Measurements from ENCODE around the gene SNX30.
A peak's percentile ranks its signal among the peaks of the same experiment; 100 is the strongest.

SNX30 gene

DNA sequence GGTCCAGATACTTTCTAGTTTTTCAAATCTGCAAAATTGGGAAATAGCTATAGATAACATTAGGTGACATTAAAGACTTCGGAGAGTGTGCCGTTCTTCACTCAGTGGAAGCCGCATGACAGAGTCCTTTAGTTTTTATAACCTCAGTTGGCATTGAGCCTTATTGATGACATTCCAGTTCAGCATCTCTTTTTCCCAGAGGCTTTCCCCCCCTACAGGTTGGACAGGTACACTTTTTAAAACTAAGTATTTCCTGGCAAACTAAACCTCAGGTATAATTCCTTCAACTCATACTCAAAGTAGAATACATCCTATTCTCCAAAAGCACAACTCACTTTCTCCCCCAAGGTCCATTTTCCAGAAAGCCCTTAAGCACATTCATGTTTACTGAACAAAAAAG lies 81.4 kb downstream of the SNX30 start:
- no peak for DNase-seq

DNA sequence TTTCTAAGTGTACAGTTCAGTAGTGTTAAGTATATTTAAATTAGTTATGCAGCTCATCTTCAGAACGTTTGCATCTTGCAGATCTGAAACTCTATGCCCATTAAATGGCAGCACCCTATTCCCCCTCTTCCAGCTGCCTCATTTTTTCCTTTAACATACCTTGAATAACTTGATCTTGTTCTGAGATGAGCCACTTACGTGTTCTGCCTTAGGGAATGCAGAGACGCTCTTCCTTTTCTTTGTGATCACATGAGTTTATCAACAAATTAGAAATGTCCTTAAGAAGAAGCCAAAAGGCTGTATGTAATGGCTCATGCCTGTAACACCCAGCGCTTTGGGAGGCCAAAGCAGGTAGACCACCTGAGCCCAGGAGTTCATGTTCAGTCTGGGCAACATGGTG lies 82.5 kb downstream of the SNX30 start:
- DNase-seq, result no peak

- DNase-seq, result no peak
These were observed 85.8 kb downstream of the SNX30 start for GRCh38 chr9:112836394-112836793.

GRCh38 chr9:112838342-112838741 lies 87.8 kb downstream of the SNX30 start:
- DNase-seq, result no peak

DNA sequence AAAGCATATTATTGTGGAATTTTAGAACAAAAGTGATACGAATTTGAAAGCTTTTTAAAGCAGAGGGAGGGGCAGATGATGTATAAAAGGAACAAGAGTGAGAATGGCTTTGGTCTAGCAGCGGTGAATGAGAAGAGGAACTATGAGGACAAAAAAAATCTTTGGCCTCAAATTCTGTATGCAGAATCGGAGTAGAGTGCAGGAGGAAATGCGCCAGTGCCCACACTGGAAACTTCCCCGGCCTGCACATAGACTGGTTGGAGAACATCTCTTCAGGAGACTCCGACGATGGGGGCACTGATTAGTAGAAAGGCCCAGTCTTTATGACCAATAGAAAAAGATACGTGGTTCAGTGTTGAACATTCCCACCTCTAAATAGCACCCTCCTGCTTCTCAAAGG lies 88.8 kb downstream of the SNX30 start:
- peak; percentile 85 for DNase-seq

DNA sequence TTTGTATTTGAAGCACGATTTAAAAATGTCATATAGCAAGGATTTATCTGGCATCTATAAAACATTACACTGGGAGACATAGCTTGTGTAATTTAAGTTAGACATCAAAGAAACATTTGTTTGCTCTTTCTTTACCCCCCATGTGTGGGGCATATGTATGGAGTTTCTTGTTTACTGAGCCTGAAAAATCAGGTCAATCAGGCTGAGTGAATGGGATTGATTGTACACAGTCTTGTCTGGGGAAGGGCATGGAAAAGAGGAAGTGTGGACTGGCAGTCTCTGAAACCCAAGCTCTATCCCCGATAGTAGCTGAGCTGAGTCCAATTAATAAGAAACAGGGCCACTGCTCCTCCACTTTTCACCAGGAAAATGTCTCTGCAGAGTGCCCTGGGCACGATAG lies 90.7 kb downstream of the SNX30 start:
- peak; percentile 41 for DNase-seq

DNA sequence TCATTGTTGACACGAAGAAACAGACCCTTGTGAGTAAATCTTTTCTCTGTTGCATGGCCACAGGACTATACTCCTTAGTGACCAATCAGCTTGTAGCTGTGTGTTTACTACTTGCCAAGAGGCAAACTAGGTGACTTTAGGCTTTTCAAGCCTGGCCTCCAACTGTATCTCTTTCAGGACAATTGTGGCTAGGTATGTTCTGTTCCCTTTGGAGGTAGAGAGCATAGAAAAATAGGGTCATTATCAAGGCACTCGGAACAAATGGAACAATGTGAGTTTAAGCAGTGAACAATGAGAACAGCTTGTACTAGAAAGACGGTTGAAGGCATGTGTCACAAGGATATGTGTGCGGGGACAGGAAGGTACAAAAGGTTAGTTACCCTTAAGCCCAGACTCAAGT lies 92.0 kb downstream of the SNX30 start:
- DNase-seq, result no peak

- peak; percentile 66 for DNase-seq
These were observed 94.4 kb downstream of the SNX30 start for GRCh38 chr9:112844771-112845542.

- no peak for DNase-seq
These were observed 96.2 kb downstream of the SNX30 start for GRCh38 chr9:112846528-112847488.

DNA sequence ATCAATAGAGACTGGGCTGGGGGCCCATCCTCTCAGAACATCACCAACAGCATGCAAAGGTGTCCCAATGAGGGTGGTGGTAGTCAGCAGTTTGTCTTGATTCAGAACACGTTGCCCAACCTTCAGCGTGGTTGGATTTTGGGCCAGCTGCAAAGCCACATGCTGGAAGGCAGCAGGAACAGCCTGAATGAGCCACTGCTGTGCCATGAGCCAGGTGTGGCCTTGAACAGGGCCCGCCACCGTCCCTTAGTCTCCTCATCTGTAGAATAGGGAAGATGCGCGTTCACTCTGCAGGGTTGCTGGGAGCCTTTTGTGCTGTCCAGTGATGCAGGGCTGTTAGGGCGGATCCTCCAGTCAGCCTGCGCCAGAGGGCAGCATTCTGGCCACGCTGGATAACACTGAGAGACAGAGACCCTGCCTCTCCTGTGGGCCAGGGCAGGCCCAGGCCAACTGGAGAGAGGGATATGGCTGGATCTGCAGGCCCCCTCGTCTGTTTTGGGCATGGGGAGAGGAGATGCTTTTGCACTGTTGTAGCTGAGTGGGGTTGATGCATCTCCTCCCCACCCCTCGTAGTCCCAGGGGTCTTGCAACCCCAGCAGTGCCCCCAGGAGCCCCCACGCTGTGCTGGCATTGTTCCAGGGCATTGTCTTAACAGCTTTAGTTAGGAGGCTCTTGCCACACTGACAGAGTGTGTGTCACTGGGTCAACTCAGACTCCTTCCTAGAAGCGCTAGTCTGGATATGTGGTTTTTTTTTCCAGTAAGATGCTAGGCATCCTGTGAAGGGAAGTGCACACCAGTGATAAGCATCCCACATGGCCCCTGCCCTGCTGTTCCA lies 98.0 kb downstream of the SNX30 start:
- peak; percentile 82 for DNase-seq

DNA sequence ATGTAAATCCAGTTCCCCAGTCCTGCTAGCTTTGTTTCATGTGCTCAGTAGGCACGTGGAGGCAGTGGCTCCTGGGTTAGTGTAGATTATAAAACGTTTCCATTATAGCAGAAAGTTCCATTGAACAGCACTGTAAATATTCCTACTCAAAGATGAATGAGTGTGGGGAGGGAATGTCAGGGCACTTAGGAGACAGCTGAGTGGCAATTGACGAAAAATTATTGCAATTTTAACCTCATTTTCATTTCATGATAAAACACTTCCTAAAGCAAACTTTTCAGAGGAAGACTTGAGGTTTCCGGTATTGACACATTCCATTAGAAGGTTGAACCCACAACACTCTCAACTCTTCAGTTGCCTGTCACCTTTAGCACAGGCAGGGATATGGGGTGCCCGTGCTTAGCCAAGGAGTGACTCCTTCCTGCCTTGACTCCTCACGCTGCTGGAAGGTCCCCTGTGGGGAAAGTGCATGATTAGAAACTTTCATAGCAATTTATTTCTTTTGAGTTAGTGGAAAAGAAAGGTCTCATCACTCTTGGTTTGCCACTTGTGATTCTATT lies 98.9 kb downstream of the SNX30 start:
- DNase-seq, result peak; percentile 47

GRCh38 chr9:112850840-112851239 lies 100.3 kb downstream of the SNX30 start:
- no peak for DNase-seq

GRCh38 chr9:112852741-112853504 lies 102.4 kb downstream of the SNX30 start:
- peak; percentile 53 for DNase-seq

DNA sequence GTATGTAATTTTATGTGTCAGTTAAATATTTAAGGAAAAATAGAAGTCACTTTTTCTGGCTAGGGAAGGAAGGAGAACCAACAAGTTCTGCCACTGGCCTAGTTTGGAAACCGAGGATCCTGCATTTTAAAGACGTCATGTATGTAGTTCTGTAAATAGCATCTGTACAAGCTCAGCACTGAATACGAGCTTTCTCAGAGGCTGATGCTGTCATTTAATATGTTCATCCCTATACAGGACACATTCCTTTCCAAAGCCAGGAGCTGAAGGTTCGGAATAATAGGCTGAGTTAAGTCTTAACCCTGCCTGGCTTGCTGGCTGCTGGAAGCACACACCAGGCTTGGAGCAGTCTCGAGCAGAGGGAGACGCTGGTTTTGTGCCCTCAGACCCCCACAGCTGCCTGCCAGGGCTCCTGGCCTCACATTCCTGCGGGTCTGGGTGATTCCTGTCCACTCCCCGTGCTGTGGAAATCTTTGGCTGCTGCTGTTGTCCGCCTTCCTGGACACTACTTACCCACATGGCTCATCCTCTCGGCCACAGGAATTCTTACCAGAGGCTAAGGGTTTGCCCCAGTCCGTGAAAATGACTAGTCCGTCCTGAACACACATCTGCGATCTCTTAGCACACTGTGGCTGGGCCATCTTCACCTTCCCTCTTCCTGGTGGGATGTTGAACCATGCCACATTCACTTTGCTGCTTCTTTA lies 103.5 kb downstream of the SNX30 start:
- no peak for DNase-seq

DNA sequence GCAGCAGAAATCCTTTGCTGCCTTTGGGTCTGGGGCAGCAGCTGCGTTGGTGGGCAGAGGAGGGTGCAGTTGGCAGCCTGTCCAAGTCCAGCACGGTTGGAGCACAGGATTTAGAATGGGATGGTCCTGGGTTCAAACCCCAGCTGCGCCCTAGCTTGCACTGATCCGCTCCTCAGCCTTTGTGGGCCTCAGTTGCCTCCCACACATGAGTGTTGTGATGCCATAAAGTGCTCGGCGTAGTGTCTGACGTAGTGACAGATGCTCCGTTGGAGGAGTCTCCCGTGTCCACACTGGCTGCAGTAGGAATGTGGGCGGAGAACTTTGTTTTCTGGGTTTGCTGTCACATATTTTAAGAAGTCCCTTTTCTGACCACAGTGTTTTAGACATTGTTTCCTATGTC lies 104.1 kb downstream of the SNX30 start:
- no peak for DNase-seq

GRCh38 chr9:112856200-112856599 lies 105.6 kb downstream of the SNX30 start:
- no peak for DNase-seq

DNA sequence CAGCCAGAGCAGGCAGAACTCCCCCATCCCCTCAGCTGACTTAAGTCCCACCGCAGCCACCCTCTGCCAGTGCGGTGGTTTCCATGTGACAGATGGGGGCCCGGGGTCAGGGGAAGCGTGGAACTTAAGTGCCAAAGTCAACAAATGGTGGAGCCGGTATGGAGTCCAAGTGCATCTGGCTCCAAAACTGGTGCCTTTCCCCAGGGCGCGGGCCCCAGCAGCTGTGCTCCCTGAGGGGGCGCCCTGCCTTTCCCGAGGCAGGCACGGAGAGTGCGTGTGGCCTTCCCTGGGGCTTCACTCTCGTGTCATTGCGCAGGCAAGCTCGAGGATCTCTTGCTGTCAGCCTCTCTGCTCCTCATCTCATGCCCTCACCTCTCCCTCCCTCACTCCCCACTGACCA lies 106.3 kb downstream of the SNX30 start:
- DNase-seq, result no peak

DNA sequence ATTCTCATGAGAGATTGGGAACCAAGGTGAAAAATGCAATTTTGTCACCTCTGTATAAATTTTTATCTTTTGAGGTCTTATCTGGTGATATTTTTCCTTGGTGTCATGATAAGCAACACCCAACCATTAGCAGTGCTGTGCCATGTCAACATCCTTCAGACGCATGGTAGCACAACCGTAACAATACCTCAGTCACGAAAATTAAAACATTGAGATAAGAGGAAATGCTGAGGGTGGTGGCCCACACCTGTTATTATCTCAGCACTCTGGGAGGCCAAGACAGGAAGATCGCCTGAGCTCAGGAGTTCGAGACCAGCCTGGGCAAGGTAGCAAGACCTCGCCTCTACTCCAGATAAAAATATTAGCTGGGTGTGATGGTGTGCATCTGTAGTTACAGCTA lies 107.4 kb downstream of the SNX30 start:
- DNase-seq, result no peak

DNA sequence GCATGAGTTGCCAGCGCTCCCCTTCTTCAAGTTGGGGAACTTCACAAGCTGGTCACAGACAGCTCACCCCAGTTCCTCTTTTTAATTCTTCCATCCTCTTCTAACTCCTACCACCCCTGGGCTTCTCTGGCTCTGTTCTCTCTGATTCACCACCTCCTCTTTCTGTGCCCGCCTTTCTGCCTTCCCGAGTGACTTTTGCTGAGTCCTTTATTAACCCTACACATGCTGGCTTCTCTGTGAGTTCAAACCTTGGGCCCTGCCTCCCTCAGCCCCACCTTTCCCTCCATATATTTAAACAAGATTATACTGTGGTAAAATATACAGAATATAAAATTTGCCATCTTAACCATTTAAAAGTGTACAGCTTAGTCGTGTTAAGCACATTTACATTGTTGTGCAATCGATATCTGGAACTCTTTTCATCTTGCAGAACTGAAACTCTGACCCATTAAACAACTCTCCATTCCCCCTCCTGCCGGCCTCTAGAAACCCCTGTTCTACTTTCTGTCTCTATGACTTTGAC lies 108.1 kb downstream of the SNX30 start:
- DNase-seq, result peak; percentile 98

DNA sequence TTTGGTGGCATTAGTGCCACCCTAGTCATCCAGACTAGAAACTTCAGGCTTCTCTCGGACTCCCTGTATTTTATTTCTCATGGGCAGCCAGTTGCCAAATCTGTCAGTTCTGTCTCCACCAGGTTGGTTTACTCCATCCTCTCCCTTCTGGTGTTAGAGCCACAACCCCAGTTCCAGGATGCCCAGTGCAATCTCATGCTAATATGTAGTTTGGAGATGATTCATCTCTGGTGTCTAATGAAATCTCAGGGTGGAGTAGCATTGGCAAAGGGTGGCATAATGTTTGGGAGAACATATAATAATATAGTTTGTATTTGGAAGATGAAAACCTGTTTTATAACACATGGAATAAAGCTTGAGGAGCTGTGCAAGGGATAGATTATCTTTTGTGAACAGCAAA lies 109.9 kb downstream of the SNX30 start:
- DNase-seq, result peak; percentile 21

GRCh38 chr9:112861155-112861554 lies 110.6 kb downstream of the SNX30 start:
- peak; percentile 76 for DNase-seq
